Neural crest cell (in vitro differentiated cells): ENCODE measurements around the gene SNX20. TPM values are rescaled to one million over a fixed set of nuclear protein-coding genes. Genes with fewer than 3 reads are reported as not detected.
A peak's percentile ranks its signal among the peaks of the same experiment; 100 is the strongest.

Experiments
- DNase-seq: peaks from one replicate; pipeline ENCODE4 v3.0.0; 2021; ENCODE audit warnings: low read depth, mixed read lengths, low spot score
- H3K27ac Mint-ChIP-seq: one replicate; pipeline ENCODE4 v1.8.0; 2021; ENCODE audit warnings: mild to moderate bottlenecking, mixed read lengths; ENCODE audit not compliant: unreplicated experiment
- H3K27me3 Mint-ChIP-seq: 2 replicates; pipeline ENCODE4 v1.8.0; 2021; ENCODE audit warnings: low read depth, mild to moderate bottlenecking, mixed read lengths
- H3K36me3 Mint-ChIP-seq: 2 replicates; pipeline ENCODE4 v1.8.0; 2021; ENCODE audit warnings: low read depth, mild to moderate bottlenecking, mixed read lengths
- H3K4me1 Mint-ChIP-seq: 2 replicates; pipeline ENCODE4 v1.8.0; 2021; ENCODE audit warnings: mixed read lengths
- H3K4me3 Mint-ChIP-seq: one replicate; pipeline ENCODE4 v1.8.0; 2021; ENCODE audit warnings: mild to moderate bottlenecking, mixed read lengths
- H3K9me3 Mint-ChIP-seq: 2 replicates; pipeline ENCODE4 v1.8.0; 2021; ENCODE audit warnings: mixed read lengths
- total RNA-seq: library from RNA; stranded (reverse); gene quantifications from 2 replicates; pipeline ENCODE4 v1.2.1, GENCODE V29; 2021
- TF ChIP-seq, protein P1 (sequence below): fragments of 200-600 bp; sonication (generic); conservative IDR thresholded peaks from 2 replicates; pipeline ENCODE4 v1.5.0; 2021; ENCODE audit warnings: antibody characterized with exemption, mild to moderate bottlenecking

The SNX20 gene
- total RNA-seq, 1 donor from 2014 or later = not detected

DNA sequence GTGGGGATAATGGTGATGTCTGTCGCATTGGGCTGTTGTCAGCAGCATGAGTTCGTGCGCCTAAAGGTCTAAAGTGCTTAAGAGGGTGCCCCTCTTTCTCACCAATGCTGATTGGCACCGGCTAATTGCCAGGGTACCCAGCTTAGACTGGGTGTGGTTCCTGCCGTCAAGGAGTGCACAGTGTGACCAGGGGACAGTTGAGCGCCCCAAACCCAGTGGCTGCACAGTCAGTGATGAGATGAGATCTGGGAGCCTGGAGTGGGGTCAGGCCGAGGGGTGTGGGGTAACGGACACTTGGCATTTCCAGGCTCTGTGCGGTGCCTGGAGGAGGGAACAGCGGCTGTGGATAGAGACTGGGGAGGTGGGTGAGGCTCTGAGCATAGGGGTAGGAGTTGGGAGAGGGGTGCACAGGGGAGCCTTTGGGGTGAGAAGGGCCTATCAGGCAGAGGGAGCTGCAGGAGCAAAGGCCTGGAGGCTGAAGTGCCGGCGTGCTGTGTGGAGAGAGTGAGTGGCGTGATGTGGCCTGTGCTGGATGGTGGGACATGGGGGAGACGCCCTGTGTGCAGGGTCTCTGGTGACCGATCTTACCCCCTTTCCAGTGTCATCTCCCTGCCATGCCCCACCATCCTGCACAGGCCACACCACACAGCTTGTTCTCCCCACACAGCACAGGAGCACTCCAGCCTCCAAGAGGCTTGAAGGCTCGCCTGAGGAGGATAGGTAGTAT lies 58.3 kb downstream of the SNX20 start:
- Mint-ChIP-seq H3K4me3 (peak overlapping the region; percentile 15), H3K9me3 (no peaks in the 10 kb centered on the region), H3K27ac (no peak overlapping the region), H3K27me3 (no peaks in the 10 kb centered on the region), H3K36me3 (no peaks in the 10 kb centered on the region), H3K4me1 (peaks cover 8% of the 10 kb centered on the region)
- no peak for DNase-seq
- TF ChIP-seq, protein P1, sequence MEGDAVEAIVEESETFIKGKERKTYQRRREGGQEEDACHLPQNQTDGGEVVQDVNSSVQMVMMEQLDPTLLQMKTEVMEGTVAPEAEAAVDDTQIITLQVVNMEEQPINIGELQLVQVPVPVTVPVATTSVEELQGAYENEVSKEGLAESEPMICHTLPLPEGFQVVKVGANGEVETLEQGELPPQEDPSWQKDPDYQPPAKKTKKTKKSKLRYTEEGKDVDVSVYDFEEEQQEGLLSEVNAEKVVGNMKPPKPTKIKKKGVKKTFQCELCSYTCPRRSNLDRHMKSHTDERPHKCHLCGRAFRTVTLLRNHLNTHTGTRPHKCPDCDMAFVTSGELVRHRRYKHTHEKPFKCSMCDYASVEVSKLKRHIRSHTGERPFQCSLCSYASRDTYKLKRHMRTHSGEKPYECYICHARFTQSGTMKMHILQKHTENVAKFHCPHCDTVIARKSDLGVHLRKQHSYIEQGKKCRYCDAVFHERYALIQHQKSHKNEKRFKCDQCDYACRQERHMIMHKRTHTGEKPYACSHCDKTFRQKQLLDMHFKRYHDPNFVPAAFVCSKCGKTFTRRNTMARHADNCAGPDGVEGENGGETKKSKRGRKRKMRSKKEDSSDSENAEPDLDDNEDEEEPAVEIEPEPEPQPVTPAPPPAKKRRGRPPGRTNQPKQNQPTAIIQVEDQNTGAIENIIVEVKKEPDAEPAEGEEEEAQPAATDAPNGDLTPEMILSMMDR = no peak

GRCh38 chr16:50622029-50622428 lies 59.1 kb downstream of the SNX20 start:
- H3K27me3 Mint-ChIP-seq = no peaks in the 10 kb centered on the region
- no peak overlapping the region for H3K4me3 Mint-ChIP-seq
- TF ChIP-seq, protein P1 = no peak
- no peaks in the 10 kb centered on the region for H3K9me3 Mint-ChIP-seq
- H3K36me3 Mint-ChIP-seq = peaks cover 5% of the 10 kb centered on the region
- DNase-seq = no peak
- no peak overlapping the region for H3K27ac Mint-ChIP-seq
- H3K4me1 Mint-ChIP-seq = peaks cover 13% of the 10 kb centered on the region

Other genes with a start within 250 kb of the SNX20 start
- 49.8 and 54.7 TPM in 2 replicates for gene NKD1, start 132.9 kb downstream of the SNX20 start, total RNA-seq
- 0.51 and 0.57 TPM in 2 replicates for gene NOD2, start 12.3 kb upstream of the SNX20 start, total RNA-seq
- 10.1 and 11.9 TPM in 2 replicates for gene CYLD, start 60.8 kb upstream of the SNX20 start, total RNA-seq